IMR-90 (cell line): ENCODE data around the gene NF2. TPM values are rescaled to one million over a fixed set of nuclear protein-coding genes. Genes with fewer than 3 reads are reported as not detected.
"Not testable (repeated sequence)": the region's sequence is repeated elsewhere in the genome, so short reads cannot be mapped to it uniquely, and the experiment has no call there.

ENCODE experiments used
- ATAC-seq: fragments of 200-7000 bp; cut with Tn5 transposase; 2 replicates; pipeline ENCODE4 v1.9.1; 2020; ENCODE audit warnings: low read depth, mild to moderate bottlenecking, moderate library complexity
- BruUV-seq: library from RNA; stranded (reverse); fragments of 400-500 nt; replicated peaks from 2 replicates; lab custom pipeline; 2021; lab: Mats Ljungman, UMichigan
- CTCF ChIA-PET: fragments of 300-600 bp; formaldehyde crosslinking; extraction: SDS; loops from one replicate; lab custom pipeline; 2021; ENCODE audit warnings: antibody characterized with exemption; lab: Yijun Ruan, JAX
- POLR2A ChIA-PET: fragments of 300-600 bp; sonication (Branson Sonifier 250); formaldehyde crosslinking; loops from one replicate; lab custom pipeline; 2022; ENCODE audit warnings: antibody characterized with exemption; ENCODE audit not compliant: unreplicated experiment; lab: Charles Lee
- DNase-seq: peaks from one replicate; pipeline ENCODE4 v3.0.0; 2013
- H2AFZ ChIP-seq: replicated peaks from 2 replicates; pipeline ENCODE3; 2013; ENCODE audit warnings: low read length, mild to moderate bottlenecking; ENCODE audit not compliant: poor library complexity
- H2AK5ac ChIP-seq: 2 replicates; pipeline ENCODE4 v1.6.1; 2013; ENCODE audit warnings: low read depth, low read length, inconsistent platforms
- H2AK9ac ChIP-seq: replicated peaks from 2 replicates; pipeline ENCODE3; 2013; ENCODE audit warnings: mild to moderate bottlenecking, low read depth, low read length, moderate library complexity; ENCODE audit not compliant: poor library complexity
- H2BK120ac ChIP-seq: 2 replicates; pipeline ENCODE4 v1.6.1; 2013; ENCODE audit warnings: low read depth, low read length, inconsistent platforms
- H2BK15ac ChIP-seq: 3 replicates; pipeline ENCODE4 v1.6.1; 2013; ENCODE audit warnings: low read depth, low read length, inconsistent platforms
- H2BK20ac ChIP-seq: 2 replicates; pipeline ENCODE4 v1.6.1; 2013; ENCODE audit warnings: low read depth, mild to moderate bottlenecking, inconsistent platforms, low read length, moderate library complexity
- H2BK5ac ChIP-seq: 2 replicates; pipeline ENCODE4 v1.6.1; 2013; ENCODE audit warnings: mild to moderate bottlenecking, low read depth, low read length, inconsistent platforms; ENCODE audit not compliant: poor library complexity, severe bottlenecking
- H3K14ac ChIP-seq: replicated peaks from 2 replicates; pipeline ENCODE4 v1.6.1; 2013; ENCODE audit warnings: low read depth, low read length, inconsistent platforms
- H3K18ac ChIP-seq: 2 replicates; pipeline ENCODE4 v1.6.1; 2013; ENCODE audit warnings: low read depth, low read length, control low read depth
- H3K23ac ChIP-seq: 2 replicates; pipeline ENCODE4 v1.6.1; 2013; ENCODE audit warnings: low read depth, low read length, inconsistent platforms
- H3K27ac ChIP-seq: 2 replicates; pipeline ENCODE4 v1.5.1; 2013; ENCODE audit warnings: mild to moderate bottlenecking, control low read depth, low read length; ENCODE audit not compliant: insufficient read depth
- H3K27me3 ChIP-seq: 2 replicates; pipeline ENCODE4 v1.6.1; 2013; ENCODE audit warnings: low read length; ENCODE audit not compliant: control insufficient read depth, insufficient read depth
- H3K36me3 ChIP-seq: 2 replicates; pipeline ENCODE4 v1.6.1; 2013; ENCODE audit warnings: low read length, mixed read lengths; ENCODE audit not compliant: control insufficient read depth, insufficient read depth
- H3K4ac ChIP-seq: 2 replicates; pipeline ENCODE4 v1.6.1; 2013; ENCODE audit warnings: low read depth, low read length, inconsistent platforms
- H3K4me1 ChIP-seq: 2 replicates; pipeline ENCODE4 v1.6.1; 2013; ENCODE audit warnings: low read length, mixed read lengths; ENCODE audit not compliant: control insufficient read depth, insufficient read depth
- H3K4me2 ChIP-seq: 2 replicates; pipeline ENCODE4 v1.6.1; 2013; ENCODE audit warnings: low read depth, mild to moderate bottlenecking, control low read depth, low read length, moderate library complexity
- H3K4me3 ChIP-seq: 2 replicates; pipeline ENCODE4 v1.5.1; 2013; ENCODE audit warnings: low read depth, mild to moderate bottlenecking, control low read depth, low read length, moderate library complexity; ENCODE audit not compliant: insufficient read depth
- H3K56ac ChIP-seq: 2 replicates; pipeline ENCODE4 v1.6.1; 2013; ENCODE audit warnings: low read length, inconsistent platforms; ENCODE audit not compliant: insufficient read depth; ENCODE audit errors: extremely low read depth
- H3K79me1 ChIP-seq, 2 experiments: 2 replicates each; pipeline ENCODE4 v1.6.1; 2013; ENCODE audit warnings: low read length in 2 of 2, inconsistent platforms in 1 of 2, low read depth in 1 of 2
- H3K9ac ChIP-seq: 2 replicates; pipeline ENCODE4 v1.6.1; 2013; ENCODE audit warnings: low read depth, low read length, control low read depth
- H3K9me1 ChIP-seq: 2 replicates; pipeline ENCODE4 v1.6.1; 2013; ENCODE audit warnings: low read length, inconsistent platforms; ENCODE audit not compliant: insufficient read depth
- H3K9me3 ChIP-seq: 2 replicates; pipeline ENCODE4 v1.6.1; 2013; ENCODE audit warnings: low read length; ENCODE audit not compliant: control insufficient read depth, insufficient read depth
- H4K20me1 ChIP-seq: 2 replicates; pipeline ENCODE4 v1.6.1; 2013; ENCODE audit warnings: low read length, inconsistent platforms; ENCODE audit not compliant: insufficient read depth
- H4K5ac ChIP-seq: 2 replicates; pipeline ENCODE4 v1.6.1; 2013; ENCODE audit warnings: mild to moderate bottlenecking, low read depth, low read length, control low read depth
- H4K8ac ChIP-seq, 2 experiments: 2 replicates each; pipeline ENCODE4 v1.6.1; 2013; ENCODE audit warnings: low read depth in 2 of 2, low read length in 2 of 2, control low read depth in 1 of 2, inconsistent platforms in 1 of 2
- H4K91ac ChIP-seq: 2 replicates; pipeline ENCODE4 v1.6.1; 2013; ENCODE audit warnings: low read depth, low read length, inconsistent platforms; ENCODE audit not compliant: insufficient read depth
- CHD1 ChIP-seq: IDR thresholded peaks from 2 replicates; pipeline ENCODE4 v1.6.1; 2012; ENCODE audit warnings: low read depth, low read length, improper control_type of control experiment
- FOS ChIP-seq: fragments of 150-350 bp; IDR thresholded peaks from 2 replicates; pipeline ENCODE4 v1.6.1; 2016; ENCODE audit warnings: low read depth, low read length
- MAFK ChIP-seq: IDR thresholded peaks from 2 replicates; pipeline ENCODE4 v1.6.1; 2012; ENCODE audit warnings: low read depth, low read length, improper control_type of control experiment
- MAZ ChIP-seq: IDR thresholded peaks from 2 replicates; pipeline ENCODE4 v1.6.1; 2012; ENCODE audit warnings: low read depth, mild to moderate bottlenecking, low read length, improper control_type of control experiment, moderate library complexity, borderline replicate concordance
- MXI1 ChIP-seq: IDR thresholded peaks from 2 replicates; pipeline ENCODE4 v1.6.1; 2012; ENCODE audit warnings: low read depth, mild to moderate bottlenecking, low read length, moderate library complexity, borderline replicate concordance
- NFE2L2 ChIP-seq: fragments of 150-350 bp; IDR thresholded peaks from 2 replicates; pipeline ENCODE4 v1.6.1; 2016; ENCODE audit warnings: low read depth, mild to moderate bottlenecking, low read length
- POLR2A ChIP-seq: IDR thresholded peaks from 2 replicates; pipeline ENCODE4 v1.6.1; 2012; ENCODE audit warnings: mild to moderate bottlenecking, low read depth, low read length
- RFX5 ChIP-seq: IDR thresholded peaks from 2 replicates; pipeline ENCODE4 v1.8.0; 2012; ENCODE audit warnings: low read depth, mild to moderate bottlenecking, low read length, moderate library complexity
- WGBS, 2 experiments: methylation state at CpG; one replicate each; pipeline versions ENCODE4 v1.1.5 to v1.1.7; 2013; ENCODE audit warnings: missing lambda C conversion rate in 2 of 2; ENCODE audit not compliant: insufficient read length in 1 of 2; ENCODE audit errors: extremely low coverage in 2 of 2; 5-methylcytosine and 5-hydroxymethylcytosine counted together
- dilution Hi-C: fragments of 300-500 bp; cut with HindIII; formaldehyde crosslinking; loops from one replicate; pipeline ENCODE4 v1.14.3; 2018; ENCODE audit warnings: low sequenced_read_pairs; ENCODE audit not compliant: unreplicated experiment
- in situ Hi-C: fragments of 300-500 bp; cut with MboI; formaldehyde crosslinking; loops from 3 replicates; pipeline ENCODE4 v1.14.3; 2019; ENCODE audit warnings: low sequenced_read_pairs, inconsistent platforms, mixed read lengths
- intact Hi-C: fragments of 100-400 bp; cut with micrococcal nuclease; formaldehyde crosslinking; loops from 2 replicates; pipeline ENCODE4 v1.10.0; 2022
- polyA plus RNA-seq, 3 experiments: library from polyadenylated mRNA; depleted of rRNA; stranded (reverse); fragments of >200 nt; gene quantifications; 2 replicates each; pipeline ENCODE4 v1.2.3, GENCODE V29; 2012; ENCODE audit warnings: low replicate concordance in 1 of 3
- total RNA-seq: library from RNA; depleted of rRNA; stranded (reverse); fragments of >200 nt; gene quantifications from 2 replicates; pipeline ENCODE4 v1.2.3, GENCODE V29; 2012

The NF2 gene
- total and polyA plus RNA-seq, 2 of the 4 experiments (the other 2 are of a cell fraction): 59.0 to 151 TPM

DNA sequence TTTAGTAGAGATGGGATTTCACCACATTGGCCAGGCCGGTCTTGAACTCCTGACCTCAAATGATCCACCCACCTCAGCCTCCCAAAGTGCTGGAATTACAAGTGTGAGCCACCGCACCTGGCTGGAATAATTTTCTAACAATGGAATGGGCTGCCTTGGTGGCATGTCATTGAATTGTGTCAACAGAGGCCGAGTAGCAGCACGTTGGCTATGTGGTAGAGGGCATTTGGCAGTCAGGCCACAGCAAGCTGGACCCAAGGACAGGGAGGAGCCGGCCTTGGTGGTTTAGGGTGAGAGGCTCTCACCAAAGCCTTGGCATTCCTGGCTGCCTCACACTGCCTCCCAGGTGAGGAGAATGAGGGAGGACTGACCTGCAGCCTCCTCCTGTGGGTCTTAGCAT lies 18.5 kb upstream of the NF2 start:
- no peak overlapping the region for H2AK9ac ChIP-seq
- ChIA-PET POLR2A (no interaction called here), CTCF (no interaction called here)
- H3K4me3 ChIP-seq: no peak overlapping the region
- H3K27ac ChIP-seq: no peak overlapping the region
- no peak overlapping the region for H2AFZ ChIP-seq
- no peak overlapping the region for H3K4me2 ChIP-seq
- peaks cover 5% of the 10 kb centered on the region for H3K4me1 ChIP-seq
- no peak overlapping the region for H4K5ac ChIP-seq
- no peak overlapping the region for H3K56ac ChIP-seq
- no peak overlapping the region for H3K4ac ChIP-seq
- H3K27me3 ChIP-seq: no peaks in the 10 kb centered on the region
- H3K9me1 ChIP-seq: peaks cover 19% of the 10 kb centered on the region
- no peak overlapping the region for H3K9ac ChIP-seq
- H3K18ac ChIP-seq: no peak overlapping the region
- H3K9me3 ChIP-seq: no peaks in the 10 kb centered on the region
- in situ Hi-C loops (no loop called here), dilution Hi-C loops (no loop called here), intact Hi-C loops (no loop called here)
- no peak overlapping the region for H2BK15ac ChIP-seq
- H4K8ac ChIP-seq: no peak overlapping the region
- no TSS peak for BruUV-seq
- no peak overlapping the region for H3K14ac ChIP-seq
- H3K23ac ChIP-seq: no peak overlapping the region
- 90% methylated on average over 3 of the region's 5 CpGs; no CpG with 5 or more reads in 1 of the 2 experiments for WGBS, 2 experiments
- peaks cover 8 to 12% of the 10 kb centered on the region in 2 experiments; a peak in 3 of 4 replicates for H3K79me1 ChIP-seq
- no peak overlapping the region for H2BK120ac ChIP-seq
- no peaks in the 10 kb centered on the region for H3K36me3 ChIP-seq
- no peak overlapping the region for H2AK5ac ChIP-seq
- no peak for TF ChIP-seq MXI1
- TF ChIP-seq RFX5: no peak
- TF ChIP-seq MAZ: no peak
- no peak for TF ChIP-seq MAFK
- TF ChIP-seq FOS: no peak
- TF ChIP-seq NFE2L2: no peak
- TF ChIP-seq CHD1: no peak
- TF ChIP-seq POLR2A: no peak
- H4K91ac ChIP-seq: no peak overlapping the region
- no peaks in the 10 kb centered on the region for H4K20me1 ChIP-seq
- DNase-seq: no peak
- H2BK20ac ChIP-seq: no peak overlapping the region
- no peak overlapping the region for H2BK5ac ChIP-seq
- no peak for ATAC-seq

DNA sequence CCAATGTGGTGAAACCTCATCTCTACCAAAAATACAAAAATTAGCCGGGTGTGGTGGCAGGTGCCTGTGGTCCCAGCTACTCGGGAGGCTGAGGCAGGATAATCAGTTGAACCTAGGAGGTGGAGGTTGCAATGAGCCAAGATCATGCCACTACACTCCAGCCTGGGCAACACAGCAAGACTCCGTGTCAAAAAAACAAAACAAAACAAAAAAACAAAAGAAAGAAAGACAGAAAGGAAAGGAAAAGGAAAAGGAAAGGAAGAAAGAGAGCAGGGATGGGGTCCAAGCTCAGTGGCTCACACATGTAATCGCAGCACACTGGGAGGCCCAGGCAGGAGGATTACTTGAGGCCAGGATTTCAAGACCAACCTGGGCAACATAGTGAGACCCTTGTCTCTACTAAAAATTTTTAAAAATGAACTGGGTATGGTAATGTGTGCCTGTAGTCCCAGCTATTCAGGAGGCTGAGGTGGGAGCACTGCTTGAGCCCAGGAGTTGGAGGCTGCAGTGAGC lies 17.2 kb upstream of the NF2 start:
- BruUV-seq, H4K91ac ChIP-seq, intact Hi-C loops, H3K18ac ChIP-seq, ATAC-seq, H2AK5ac ChIP-seq, H2BK120ac ChIP-seq, H2AFZ ChIP-seq, H3K36me3 ChIP-seq, H3K23ac ChIP-seq, H3K56ac ChIP-seq, POLR2A ChIA-PET, H2BK20ac ChIP-seq, H3K4ac ChIP-seq, H3K79me1 ChIP-seq, H2BK5ac ChIP-seq, DNase-seq, H4K5ac ChIP-seq, H4K8ac ChIP-seq, H2AK9ac ChIP-seq, H3K4me1 ChIP-seq, H3K4me2 ChIP-seq, H4K20me1 ChIP-seq, H3K27me3 ChIP-seq, H3K4me3 ChIP-seq, H3K9ac ChIP-seq, H2BK15ac ChIP-seq, dilution Hi-C loops, H3K27ac ChIP-seq, in situ Hi-C loops, H3K14ac ChIP-seq, H3K9me3 ChIP-seq: not testable (repeated sequence)
- H3K9me1 ChIP-seq: peaks cover 13% of the 10 kb centered on the region
- no CpG with 5 or more reads among the region's 4 CpGs for WGBS, 2 experiments
- CTCF ChIA-PET: interaction anchor here (0.7 kb wide), 1 partner anchor 190 kb away, joined by 5 read pairs; no protein-coding TSS in a partner anchor
